GM21619 (cell line): ENCODE results near the gene ANAPC2.
"Not testable (repeated sequence)": the region's sequence is repeated elsewhere in the genome, so short reads cannot be mapped to it uniquely, and the experiment has no call there.

Experiments used
- ATAC-seq: cut with Tn5 transposase; IDR thresholded peaks from one replicate; pipeline ENCODE4 v1.9.1; 2021; ENCODE audit not compliant: unreplicated experiment

ANAPC2 gene

DNA sequence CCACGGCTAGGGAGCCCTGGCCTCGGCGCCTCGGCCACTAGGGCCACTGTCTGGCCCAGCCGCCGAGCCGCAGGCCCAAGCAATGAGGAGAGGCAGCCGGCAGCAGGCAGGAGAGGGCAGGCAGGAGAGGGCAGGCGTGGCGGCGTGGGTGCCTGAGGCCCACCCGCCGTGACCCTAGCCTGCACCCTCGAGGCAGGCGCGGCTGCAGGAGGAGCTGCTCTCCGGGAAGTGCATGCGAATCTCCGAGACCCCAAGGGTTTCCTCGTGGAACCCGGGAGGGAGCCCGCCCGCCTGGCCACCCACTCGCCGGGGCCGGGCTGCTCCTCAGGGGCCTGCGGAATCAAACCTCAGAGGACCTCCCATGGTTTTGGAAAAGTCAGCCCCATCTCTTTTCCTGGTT lies 40.1 kb downstream of the ANAPC2 start:
- ATAC-seq = no peak

DNA sequence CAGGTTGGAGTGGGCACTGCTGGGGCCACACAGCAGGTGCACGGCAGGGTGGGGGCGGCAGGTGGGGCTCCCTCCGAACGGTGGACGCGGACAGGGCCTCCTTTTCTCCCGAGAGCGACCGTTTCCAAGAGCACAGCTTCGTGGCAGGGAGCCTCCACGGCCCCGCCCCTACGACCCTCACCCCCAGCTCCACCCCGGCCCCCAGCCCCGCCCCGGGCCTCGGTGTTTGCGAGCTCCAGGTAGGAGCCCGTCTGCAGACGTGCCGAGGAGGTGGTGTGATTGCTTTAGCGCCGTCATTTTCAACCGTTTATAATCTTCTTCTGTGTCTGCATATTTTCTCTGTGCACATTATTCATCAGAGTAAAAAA lies 40.6 kb downstream of the ANAPC2 start:
- no peak for ATAC-seq

DNA sequence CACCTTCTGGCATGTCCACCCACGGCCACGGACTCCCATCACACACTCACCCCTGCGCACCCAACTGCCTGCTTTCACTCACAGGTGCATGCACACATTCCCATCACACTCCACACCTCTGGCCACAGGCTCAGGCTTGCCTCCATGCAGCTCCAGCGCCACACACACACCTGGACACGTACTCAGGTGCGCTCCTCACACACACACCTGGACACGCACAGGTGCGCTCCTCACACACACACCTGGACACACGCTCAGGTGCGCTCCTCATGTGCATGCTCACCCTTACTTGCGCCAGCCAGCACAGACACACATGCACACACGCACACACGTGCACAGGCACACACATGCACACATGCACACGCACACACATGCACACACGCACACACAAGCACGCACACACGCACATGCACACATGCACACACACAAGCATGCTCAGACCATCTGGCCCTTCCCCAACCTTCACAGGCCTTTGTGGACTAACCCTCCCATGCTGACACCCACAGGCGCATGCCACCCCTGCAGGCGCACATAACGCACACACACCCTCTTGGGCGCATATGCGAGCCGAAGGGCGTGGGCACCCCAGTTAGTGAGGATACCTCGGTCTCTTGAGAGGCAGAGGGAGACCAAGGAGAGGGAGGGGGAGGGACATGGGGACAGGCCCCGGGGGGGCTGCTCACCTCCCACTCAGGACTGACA lies 41.1 kb downstream of the ANAPC2 start:
- no peak for ATAC-seq

DNA sequence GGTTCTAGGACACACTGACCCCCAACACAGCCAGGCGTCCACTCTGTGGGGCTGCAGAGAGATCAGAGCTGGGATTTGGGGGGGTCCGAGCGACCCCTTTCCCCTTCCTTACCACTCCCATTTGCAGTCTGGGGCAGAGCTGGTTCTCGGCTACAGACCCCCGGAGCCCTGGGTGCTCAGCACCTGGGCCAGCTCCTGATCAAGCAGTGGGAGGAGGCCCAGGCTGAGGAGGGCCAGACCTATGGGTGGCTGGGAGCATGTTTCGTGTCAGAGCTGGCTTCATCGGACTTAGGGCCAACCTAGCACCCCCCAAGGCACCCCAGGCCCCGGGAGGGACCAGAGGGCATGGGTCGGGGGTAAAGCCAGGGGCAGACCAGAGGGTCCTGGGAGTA lies 41.8 kb downstream of the ANAPC2 start:
- no peak for ATAC-seq

DNA sequence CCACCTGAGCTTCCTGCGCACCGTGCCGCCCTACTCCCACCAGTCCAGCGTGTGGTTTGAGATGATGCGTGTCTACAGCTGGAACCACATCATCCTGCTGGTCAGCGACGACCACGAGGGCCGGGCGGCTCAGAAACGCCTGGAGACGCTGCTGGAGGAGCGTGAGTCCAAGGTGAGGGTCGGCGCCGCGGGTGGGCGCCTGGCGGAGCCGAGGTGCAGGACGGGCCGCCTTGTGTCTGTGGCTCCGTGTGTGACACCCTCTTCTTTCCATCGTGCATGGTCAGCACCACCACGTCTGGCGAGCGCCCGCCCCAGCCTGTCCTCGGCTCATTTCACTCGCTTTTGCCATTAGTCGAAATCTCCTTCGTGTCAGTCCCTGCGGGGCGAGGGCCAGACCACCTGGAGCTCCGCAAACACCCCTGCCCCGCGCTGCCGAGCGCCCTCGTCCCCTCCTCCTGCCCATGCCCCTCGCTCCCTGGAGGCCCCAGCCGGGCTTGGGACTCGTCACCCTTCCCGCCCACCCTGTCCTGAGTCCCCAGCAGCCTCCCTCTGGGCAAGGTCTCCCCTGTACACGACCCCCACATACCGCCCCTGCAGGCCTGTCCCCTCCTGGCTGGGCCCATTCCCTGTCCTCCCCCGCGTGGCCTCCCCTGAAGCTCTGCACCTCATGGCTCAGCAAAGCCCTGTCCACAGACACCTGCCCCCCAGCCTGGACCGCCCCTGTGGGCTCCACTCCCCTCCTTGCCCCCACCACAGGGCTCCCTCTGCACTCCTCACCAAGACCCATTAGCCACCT lies 42.4 kb downstream of the ANAPC2 start:
- ATAC-seq = no peak

DNA sequence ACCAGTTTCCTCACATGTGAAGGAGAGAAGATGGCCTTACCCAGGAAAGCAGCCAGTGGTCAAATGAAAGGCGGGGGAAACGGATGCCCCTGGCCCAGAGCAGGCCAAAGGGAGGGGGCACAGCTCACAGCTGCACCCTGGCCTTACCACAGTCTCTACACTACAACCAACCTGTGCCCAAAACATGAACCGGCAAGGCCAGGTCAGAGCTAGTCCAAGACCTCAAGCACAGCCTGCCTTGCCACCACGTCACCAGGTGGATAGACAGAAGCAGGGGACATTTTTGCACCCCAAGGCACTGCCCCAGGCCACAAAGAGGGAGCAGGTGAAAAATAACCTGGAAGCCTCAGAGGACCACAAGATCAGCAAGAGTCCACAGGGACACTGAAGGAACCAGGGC lies 44.9 kb downstream of the ANAPC2 start:
- ATAC-seq = no peak

DNA sequence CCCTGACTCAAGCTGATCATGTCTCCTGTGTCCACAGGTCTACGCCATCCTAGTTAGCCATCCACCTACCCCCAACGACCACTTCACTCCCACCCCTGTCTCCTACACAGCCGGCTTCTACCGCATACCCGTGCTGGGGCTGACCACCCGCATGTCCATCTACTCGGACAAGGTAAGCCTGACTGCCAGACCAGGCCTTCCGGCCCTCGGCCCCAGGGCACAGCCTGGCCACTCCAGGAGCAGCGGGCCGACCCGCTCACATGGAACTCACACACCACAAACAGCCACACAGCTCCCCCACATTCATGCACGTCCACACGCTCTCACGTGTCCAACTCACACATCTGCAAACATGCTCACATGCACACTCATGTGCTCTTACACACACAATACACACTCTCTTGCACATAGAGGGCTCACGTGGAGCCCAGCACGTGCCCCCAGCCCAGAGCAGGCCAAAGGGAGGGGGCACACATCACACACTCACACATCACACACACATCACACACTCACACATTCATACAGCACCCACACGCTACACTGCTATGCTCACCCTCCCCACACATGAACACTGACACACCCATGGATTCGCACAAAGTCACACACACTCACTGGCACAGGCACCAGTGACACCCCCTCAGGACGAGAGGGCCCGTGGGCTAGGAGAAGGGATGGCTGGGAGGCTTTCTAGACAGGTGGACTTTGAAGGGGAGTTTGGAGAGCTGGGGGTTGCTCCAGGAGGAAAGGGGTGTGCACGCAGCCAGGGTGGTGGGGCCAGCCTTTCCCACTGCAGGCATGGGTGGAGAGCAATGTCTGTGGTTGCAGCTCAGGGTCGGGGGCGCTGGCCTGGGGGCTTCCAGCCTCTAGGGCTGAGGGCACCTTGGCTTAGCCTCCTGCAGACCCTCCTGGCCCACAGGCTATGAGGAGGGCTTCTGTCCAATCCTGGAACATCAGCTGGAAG lies 46.1 kb downstream of the ANAPC2 start:
- ATAC-seq = no peak

DNA sequence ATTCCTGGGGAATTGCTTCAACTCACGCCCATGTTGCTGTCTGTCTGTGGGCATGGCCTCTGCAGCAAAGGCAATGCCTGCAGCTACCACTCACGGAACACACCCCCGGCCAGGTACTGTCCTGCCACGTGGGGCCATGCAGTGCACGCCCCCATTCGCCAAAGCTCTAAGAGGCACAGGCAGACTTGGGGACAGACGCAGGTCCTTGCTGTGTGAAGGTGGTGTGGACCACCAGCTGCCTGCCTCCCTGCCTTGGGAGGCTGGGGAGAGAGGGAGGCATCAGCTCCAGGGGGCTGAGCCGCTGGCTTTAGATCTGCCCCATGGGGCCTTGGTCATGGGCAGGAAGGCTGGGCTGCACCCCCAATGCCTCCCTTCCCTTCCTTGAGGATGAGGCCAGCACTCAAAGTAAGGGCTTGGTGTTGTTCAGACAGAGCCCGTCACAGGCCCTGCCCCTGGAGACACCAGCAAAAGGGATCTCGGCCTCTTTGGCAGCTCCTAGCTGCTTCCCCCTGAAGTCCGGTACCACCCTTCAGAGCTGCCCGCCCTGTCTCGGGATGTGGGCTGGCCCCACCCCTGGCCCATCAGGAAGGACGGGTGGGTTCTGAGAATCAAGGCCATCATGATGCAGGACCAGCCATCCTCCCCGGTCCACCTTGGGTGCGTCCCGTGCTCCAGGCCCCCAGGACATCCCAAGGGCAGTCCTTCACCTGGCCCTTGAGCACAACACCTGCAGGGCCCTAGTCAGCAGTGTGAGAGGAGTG lies 47.1 kb downstream of the ANAPC2 start:
- ATAC-seq = no peak

DNA sequence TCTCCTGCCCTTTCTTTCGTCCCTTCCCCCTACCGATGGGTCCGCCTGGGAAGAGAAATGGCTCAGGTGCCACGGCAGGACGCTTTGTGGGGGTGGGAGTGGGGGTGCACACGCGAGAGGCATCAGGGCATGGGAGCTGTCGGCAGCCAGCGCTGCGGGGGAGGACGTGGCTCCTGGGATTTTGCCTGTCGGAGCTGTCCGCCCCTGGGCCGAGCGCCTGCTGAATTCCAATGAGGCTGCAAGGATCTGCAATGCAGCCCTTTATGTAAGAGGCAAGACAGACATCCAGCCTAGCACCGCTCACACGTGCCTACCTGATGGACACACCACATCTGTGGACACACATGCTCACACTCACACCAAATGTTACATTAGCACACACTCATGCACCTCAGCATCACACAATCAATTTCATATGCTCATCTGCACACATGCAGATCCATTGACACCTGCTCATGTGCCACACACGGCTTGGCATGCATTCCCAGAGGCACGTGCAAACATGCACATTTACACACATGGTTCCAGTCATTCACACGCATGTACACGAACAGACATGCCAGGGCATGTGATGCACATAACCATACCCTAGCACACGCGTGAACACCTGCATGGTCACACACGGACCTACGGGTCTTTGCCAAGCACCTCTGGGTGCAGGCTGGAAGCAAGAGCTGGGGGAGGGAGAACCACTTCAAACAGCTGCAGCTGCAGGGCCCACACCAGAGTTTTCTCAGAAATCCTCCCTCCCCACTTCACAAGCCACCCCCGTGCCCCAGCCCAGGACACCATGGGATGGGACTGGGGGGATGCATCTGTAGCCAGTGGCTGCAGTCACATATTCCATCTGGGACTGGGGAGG lies 48.0 kb downstream of the ANAPC2 start:
- no peak for ATAC-seq

DNA sequence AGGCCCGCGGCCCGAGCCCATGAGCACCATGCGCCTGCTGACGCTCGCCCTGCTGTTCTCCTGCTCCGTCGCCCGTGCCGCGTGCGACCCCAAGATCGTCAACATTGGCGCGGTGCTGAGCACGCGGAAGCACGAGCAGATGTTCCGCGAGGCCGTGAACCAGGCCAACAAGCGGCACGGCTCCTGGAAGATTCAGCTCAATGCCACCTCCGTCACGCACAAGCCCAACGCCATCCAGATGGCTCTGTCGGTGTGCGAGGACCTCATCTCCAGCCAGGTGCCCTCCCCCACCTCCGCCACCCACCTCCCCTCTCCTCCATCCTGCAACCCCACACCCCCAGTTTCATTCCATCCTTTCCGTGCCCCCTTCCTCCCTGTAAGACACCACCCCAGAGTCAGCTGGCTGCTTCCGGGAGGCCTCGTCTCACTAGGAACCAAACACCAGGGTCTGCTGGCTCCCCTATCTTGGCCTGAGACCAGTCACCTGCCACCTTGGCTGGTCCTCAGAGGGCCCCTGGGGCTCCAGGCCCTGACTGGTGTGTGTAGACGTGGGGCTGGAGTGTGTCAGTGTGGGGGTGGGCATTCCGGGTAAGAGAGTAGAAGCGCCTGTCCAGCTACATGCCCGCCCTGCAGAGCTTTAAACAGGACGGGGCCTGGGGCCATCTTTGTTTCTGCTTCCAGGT lies 48.8 kb downstream of the ANAPC2 start:
- no peak for ATAC-seq

DNA sequence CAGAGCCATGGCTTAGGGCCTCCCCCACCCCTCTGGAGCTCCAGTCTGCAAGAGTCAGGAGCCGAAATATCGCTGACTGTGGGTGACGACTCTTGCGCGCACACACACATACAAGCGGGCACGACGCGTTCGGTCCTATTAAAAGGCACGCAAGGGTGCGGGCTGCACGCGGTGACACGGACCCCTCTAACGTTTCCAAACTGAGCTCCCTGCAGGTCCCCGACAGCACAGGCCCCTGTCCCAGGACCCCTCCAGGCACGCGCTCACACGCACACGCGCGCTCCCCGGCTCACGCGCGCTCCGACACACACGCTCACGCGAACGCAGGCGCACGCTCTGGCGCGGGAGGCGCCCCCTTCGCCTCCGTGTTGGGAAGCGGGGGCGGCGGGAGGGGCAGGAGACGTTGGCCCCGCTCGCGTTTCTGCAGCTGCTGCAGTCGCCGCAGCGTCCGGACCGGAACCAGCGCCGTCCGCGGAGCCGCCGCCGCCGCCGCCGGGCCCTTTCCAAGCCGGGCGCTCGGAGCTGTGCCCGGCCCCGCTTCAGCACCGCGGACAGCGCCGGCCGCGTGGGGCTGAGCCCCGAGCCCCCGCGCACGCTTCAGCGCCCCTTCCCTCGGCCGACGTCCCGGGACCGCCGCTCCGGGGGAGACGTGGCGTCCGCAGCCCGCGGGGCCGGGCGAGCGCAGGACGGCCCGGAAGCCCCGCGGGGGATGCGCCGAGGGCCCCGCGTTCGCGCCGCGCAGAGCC lies 49.5 kb downstream of the ANAPC2 start, which contains the start of gene GRIN1:
TSS of gene GRIN1 (plus strand) at position 433 of the 746 bp plus-strand sequence. CDS start 333 bp downstream, outside the sequence.
- ATAC-seq = no peak

DNA sequence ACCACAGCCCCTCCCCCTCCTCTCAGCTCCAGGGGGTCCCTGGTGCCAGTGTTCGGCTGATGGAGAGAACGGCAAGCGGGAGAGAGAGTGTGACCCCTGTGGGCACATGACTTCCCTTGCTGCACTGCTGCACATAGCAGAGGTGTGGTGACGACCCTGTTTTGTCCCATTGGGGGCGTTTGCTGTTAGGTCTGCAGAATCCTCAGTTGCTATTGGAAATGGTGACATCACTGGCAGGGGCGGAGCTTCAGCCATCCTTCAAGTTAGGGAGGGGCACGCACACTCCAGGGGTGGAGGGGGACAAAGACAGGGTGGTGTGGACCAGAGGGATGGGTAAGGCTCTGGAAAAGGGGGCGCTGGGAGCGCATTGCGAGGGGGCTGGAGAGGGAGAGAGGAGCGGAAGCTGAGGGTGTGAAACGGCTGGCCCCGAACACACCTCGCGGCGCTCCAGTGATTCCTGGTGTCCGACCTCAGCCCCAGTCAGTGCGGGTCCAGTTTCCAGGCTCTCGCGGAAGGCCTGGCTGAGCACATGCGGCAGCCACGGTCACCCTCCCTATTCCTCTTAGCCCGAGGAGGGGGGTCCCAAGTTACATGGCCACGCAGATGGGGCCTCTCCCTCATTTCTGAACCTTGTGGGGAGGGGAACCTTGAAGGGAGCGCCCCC lies 50.2 kb downstream of the ANAPC2 start:
- ATAC-seq = no peak

DNA sequence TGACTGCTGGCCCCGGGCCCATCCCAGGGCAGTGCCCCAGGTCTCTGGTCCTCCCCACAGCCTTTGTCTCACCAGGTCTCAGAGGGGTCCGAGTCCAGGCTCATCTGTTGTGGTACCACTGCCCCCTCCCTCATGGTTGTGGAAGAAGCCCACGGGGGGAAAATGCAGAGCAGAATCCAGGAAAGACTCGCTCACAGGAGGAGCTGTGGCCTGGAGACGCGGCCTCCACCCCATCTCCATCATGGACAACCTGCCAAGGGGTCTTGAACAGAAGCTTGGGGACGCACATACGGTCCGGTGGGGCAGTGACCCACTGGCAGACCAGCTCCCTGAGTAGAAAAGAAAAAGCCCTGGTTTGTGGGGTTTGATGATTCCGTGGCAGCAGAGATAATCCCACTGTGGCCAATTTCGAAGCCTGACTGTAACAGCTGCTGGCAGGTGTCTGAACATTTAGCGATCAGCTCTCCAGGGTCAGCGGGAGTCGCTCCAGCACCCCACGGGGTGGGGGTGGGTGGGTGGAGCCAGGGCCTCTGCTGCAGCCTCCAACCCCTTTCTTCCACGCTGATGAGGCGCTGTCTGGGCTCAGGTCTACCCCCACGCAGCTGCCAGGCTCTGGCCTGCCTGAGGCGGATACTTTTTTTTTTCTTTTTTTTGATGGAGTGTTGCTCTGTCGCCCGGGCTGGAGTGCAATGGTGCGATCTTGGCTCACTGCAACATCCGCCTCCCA lies 51.3 kb downstream of the ANAPC2 start:
- no peak for ATAC-seq

DNA sequence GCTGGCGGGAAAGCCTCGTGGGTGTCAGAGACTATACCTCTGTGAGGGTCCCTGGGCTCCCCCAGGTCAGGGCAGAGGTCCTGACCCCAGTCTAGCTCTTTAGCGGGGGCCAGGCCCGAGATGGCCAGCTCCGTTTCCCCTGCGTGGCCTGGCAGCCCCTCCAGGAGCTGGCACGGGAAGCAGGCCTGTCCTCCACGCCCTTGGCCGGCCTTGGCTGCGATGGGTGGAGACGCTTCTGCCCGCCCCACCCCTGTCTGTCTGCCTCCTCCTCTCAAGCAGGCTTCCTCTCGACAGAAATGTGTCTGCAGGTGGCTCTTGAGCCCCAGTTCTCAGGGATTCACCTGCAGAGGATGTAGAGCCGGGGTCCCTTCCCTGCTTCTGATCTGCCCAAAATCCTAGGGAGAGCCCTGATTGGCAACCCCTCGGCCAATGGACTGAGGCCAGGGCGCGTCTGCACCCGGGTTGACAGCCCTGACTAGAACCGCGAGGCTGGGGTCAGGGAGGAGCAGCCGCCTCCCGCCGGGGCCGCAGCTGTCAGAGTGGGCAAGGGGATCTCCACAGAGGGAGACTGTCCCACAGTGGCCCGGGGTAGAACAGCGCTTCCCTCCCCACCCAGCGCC lies 52.0 kb downstream of the ANAPC2 start:
- ATAC-seq = no peak

DNA sequence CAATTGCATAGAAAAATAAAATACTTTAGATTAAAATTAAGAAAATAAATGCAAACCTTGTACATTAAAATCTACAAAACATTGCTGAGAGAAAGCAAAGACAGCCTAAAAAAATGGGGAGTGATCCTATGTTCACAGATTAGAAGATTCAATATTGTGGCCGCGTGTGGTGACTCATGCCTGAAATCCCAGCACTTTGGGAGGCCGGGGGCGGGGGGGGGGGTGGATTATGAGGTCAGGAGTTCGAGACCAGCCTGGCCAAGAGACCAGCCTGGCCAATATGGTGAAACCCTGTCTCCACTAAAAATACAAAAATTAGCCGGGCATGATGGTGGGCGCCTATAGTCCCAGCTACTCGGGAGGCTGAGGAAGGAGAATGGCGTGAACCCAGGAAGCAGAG lies 53.2 kb downstream of the ANAPC2 start:
- not testable (repeated sequence) for ATAC-seq

DNA sequence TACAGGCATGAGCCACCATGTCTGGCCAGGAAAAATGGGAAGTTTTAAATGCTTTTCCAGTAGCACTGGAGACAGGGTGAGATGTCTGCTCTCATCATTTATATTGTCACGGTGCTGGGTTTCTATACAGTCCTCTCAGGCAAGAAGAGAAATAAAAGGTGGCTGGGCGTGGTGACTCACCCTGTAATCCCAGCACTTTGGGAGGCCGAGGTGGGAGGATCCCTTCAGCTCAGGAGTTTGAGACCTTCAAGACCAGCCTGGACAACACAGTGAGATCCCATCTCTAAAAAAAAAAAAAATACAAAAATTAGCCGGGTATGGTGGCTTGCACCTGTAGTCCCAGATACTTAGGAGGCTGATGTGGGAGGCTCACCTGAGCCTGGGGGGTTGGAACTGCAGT lies 54.2 kb downstream of the ANAPC2 start:
- ATAC-seq = no peak
